Renal cortex interstitium (tissue), 11 donors: Measurements from ENCODE around the gene RPGR. TPM values are rescaled to one million over a fixed set of nuclear protein-coding genes. Genes with fewer than 3 reads are reported as not detected.
A peak's percentile ranks its signal among the peaks of the same experiment; 100 is the strongest.

ENCODE experiments used
- DNase-seq, 11 donors: peaks; one replicate each; pipeline ENCODE4 v3.0.0-alpha.2; 2013; ENCODE audit warnings: low read depth in 9 of 11, low spot score in 4 of 11; ENCODE audit errors: extremely low read depth in 1 of 11
- polyA plus RNA-seq, 3 donors: library from polyadenylated mRNA; unstranded; fragments of 120-200 nt; gene quantifications; one replicate each; pipeline ENCODE4 v1.2.1, GENCODE V29; 2013; ENCODE audit not compliant: insufficient read length in 3 of 3

The RPGR gene
- polyA plus RNA-seq, 3 donors = 12.6 to 21.6 (median 17.8) TPM

DNA sequence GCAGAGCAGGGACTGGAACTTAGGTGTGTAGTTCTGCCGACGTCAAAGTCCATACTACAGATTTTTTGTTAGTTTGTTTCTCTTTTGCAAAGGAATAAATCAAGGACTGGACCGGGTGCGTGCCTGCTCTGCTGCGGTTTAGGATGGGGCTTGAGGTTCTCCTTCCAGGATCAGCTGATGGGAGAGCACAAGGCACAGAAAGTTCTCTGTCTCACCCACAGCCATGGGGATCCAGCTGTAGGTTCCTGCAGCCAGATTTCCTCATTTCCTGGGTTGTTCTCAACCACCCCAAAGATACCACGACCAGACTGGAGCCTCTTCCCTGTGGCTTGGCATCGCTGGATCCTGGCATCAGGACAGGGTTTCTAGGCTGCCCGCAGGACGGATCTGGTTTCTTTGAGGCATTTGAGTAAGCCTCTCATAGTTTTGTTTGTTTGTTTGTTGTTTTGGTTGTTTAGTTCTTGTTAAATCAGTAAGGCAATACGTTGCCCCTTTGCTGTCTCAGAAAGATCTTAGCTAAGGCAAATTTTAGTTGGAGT lies 105.8 kb downstream of the RPGR start:
- DNase-seq = no peak

DNA sequence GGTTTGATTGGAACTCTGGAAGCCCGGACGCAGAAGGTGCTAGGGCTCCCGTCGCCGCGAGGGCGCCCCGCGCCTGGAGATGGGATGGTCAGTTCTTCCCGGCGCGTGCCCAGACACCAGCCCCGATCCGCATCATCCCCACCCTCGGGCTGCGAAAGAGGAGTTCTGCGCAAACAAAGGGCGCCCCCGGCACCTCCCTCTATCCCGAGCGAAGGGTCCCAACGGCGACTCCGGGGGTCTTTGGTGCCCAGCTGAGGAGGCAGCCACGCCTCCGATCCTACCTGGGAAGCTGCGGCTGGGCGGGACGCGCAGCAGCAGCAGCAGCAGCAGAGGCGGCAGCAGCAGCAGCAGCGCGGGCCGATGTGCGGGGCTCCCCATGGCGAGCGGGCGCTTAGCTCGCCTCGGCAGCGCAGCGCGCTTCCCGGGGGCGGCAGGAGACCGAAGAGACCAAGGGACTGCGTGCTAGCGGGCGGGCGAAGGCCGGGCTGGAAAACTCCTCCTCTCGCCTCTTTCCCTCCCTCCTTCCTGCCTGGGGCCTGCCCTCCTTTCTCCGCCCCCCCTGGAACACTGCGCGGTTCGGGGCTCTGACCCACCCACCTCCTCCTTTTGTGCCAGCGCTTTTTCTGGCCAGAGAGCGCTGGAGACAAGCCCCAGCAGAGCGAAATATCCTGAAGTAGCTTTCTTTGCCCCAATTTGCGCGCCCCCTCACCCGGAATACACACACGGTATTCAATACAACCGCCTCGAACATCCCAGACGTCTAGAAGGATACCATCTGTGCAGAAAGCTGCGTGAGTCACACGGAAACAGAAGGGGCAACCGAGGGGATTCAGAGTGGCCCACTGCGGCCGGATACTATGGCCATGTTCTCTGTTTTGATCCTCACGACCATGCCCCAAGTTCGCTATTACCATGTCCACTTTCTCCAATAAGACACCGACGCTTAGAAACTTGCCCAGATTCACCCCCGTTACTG lies 106.6 kb downstream of the RPGR start, which contains the start of gene SRPX:
TSS of gene SRPX (minus strand) at position 457 of the 976 bp plus-strand sequence. CDS start at position 378, 79 bp downstream.
- DNase-seq = peak in 4 of 11 donors; percentile 7 to 9 (median 8)

DNA sequence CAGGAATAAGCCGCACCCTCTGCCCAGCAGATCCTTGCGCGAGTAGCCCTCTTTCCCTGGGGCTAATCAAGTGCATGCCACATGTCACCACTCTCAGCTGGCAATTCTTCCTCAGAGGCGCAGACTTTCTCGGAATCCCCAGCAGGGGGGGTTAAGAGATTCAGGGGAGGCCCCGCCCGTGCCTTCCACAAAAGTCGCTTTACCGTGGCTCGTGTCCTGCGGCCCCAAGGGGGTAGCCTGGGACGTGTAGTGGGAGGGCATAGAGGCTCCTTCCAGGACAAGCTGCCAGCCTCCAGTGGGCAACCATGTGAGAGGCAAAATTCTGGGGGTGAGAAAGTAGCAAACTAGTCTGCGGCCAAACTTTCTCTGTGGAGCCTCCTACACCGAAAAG lies 107.3 kb downstream of the RPGR start:
- peak in 6 of 11 donors; percentile 5 to 34 (median 14) for DNase-seq

Other genes starting within 250 kb of the RPGR start
- 10 to 100 TPM in 2 of 3 donors, 1 to 10 TPM in 1; 10.0 to 18.7 (median 16.6) TPM for gene SRPX, start 106.6 kb downstream of the RPGR start, polyA plus RNA-seq
- under 1 TPM in 1 of 3 donors, not detected in 2; 0.15 TPM for gene OTC, start 25.1 kb upstream of the RPGR start, polyA plus RNA-seq
- 10 to 100 TPM; 42.6 to 54.0 (median 45.9) TPM for gene TSPAN7, start 234.0 kb upstream of the RPGR start, polyA plus RNA-seq